A549 treated with Mapracorat at 1 μM for 4 hours (cell line): Measurements from ENCODE around the gene TBC1D16. TPM values are rescaled to one million over a fixed set of nuclear protein-coding genes. Genes with fewer than 3 reads are reported as not detected.

Experiments used
- total RNA-seq: library from RNA; stranded (reverse); fragments of 200-300 nt; extraction: Qiagen RNA extraction; gene quantifications from 5 replicates; pipeline ENCODE4 v1.2.3, GENCODE V29; 2022

The TBC1D16 gene, protein sequence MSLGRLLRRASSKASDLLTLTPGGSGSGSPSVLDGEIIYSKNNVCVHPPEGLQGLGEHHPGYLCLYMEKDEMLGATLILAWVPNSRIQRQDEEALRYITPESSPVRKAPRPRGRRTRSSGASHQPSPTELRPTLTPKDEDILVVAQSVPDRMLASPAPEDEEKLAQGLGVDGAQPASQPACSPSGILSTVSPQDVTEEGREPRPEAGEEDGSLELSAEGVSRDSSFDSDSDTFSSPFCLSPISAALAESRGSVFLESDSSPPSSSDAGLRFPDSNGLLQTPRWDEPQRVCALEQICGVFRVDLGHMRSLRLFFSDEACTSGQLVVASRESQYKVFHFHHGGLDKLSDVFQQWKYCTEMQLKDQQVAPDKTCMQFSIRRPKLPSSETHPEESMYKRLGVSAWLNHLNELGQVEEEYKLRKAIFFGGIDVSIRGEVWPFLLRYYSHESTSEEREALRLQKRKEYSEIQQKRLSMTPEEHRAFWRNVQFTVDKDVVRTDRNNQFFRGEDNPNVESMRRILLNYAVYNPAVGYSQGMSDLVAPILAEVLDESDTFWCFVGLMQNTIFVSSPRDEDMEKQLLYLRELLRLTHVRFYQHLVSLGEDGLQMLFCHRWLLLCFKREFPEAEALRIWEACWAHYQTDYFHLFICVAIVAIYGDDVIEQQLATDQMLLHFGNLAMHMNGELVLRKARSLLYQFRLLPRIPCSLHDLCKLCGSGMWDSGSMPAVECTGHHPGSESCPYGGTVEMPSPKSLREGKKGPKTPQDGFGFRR
- 7.7 to 11.8 TPM (median 11.8 TPM) in 5 replicates for total RNA-seq

DNA sequence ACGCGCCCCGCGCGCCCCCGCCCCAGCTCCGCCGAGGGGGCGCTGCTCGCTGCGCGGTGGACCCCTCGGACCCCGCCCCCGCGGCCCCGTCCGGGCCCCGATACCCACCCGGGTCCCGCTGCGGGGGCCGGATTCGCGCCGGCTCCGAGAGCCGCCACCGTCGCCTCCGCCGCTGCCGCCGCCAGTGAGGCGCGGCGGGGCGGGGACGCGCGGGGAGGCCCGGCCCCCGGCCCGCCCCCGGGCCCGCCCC is at the start of gene TBC1D16:
TSS of gene TBC1D16 (minus strand) at position 186 of the 250 bp plus-strand sequence. CDS start 22,325 bp downstream, outside the sequence.

DNA sequence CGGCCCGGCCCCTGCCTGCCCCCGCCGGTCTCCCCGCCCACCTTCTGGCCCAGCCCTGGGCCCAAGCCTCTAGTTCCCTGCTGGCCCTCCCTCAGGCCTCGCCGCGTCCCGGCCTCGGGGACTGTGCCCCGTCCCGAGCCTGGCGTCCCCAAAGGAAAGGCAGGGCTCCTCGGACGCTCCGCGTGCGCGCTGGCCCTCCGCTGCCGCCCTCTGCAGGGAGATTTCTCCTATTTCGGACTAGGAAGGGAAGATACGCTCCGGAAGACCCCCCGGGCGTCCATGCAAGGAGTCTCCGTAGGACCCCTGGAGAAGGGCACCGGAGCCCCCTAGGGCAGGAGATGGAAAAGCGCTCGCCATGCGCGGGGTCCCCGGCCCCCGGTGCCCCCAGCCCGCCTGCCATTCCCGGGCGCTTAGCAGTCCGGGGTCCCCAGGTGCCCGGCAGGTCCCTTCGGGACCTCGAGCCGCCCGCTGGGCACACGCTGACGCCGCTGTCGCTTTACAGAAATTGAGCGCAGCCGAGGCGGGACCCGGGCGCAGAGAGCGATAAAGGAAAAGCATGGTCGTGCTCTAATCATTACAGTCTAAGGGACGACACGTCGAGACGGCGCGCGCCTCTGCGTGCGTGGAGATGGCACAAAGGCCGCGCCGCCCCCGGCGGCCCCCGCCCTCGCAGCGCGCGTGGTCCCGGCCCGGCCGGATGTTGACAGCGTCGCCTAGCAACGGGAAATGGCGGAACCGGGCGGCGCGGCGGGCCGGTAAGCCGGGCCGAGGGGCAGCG is 454 bp upstream of the TBC1D16 start, which contains the start of gene CCDC40:
TSS of gene CCDC40 (plus strand) at position 706 of the 778 bp plus-strand sequence. CDS start at position 727, 21 bp downstream.

Other genes with a start within 250 kb of the TBC1D16 start
- gene CBX8, start 238.8 kb downstream of the TBC1D16 start, total RNA-seq: 9.4 to 18.3 TPM (median 16.9 TPM) in 5 replicates
- gene CBX4, start 196.4 kb downstream of the TBC1D16 start, total RNA-seq: 26.8 to 38.7 TPM (median 35.5 TPM) in 5 replicates
- 6.7 to 7.9 TPM (median 7.2 TPM) in 5 replicates for gene CCDC40, start 770 bp upstream of the TBC1D16 start, total RNA-seq
- gene GAA, start 65.7 kb upstream of the TBC1D16 start, total RNA-seq: 46.2 to 65.1 TPM (median 55.8 TPM) in 5 replicates
- 188 to 214 TPM (median 210 TPM) in 5 replicates for gene EIF4A3, start 111.3 kb upstream of the TBC1D16 start, total RNA-seq
- 0.11 to 0.50 TPM (median 0.30 TPM) in 5 replicates for gene CARD14, start 134.2 kb upstream of the TBC1D16 start, total RNA-seq
- 20.3 to 27.7 TPM (median 25.5 TPM) in 5 replicates for gene SGSH, start 184.5 kb upstream of the TBC1D16 start, total RNA-seq
- gene SLC26A11, start 184.6 kb upstream of the TBC1D16 start, total RNA-seq: 10.8 to 17.9 TPM (median 15.5 TPM) in 5 replicates
- gene RNF213, start 225.0 kb upstream of the TBC1D16 start, total RNA-seq: 56.4 to 65.4 TPM (median 62.4 TPM) in 5 replicates